ENCODE measurements around the gene ZSWIM2. TPM values are rescaled to one million over a fixed set of nuclear protein-coding genes. Genes with fewer than 3 reads are reported as not detected.

Gene ZSWIM2
- total and polyA plus RNA-seq, 2 experiments from 2014 or later, result not detected

- H3K36me3 ChIP-seq, result no peaks in the 10 kb centered on the region
- TF ChIP-seq, protein P1, sequence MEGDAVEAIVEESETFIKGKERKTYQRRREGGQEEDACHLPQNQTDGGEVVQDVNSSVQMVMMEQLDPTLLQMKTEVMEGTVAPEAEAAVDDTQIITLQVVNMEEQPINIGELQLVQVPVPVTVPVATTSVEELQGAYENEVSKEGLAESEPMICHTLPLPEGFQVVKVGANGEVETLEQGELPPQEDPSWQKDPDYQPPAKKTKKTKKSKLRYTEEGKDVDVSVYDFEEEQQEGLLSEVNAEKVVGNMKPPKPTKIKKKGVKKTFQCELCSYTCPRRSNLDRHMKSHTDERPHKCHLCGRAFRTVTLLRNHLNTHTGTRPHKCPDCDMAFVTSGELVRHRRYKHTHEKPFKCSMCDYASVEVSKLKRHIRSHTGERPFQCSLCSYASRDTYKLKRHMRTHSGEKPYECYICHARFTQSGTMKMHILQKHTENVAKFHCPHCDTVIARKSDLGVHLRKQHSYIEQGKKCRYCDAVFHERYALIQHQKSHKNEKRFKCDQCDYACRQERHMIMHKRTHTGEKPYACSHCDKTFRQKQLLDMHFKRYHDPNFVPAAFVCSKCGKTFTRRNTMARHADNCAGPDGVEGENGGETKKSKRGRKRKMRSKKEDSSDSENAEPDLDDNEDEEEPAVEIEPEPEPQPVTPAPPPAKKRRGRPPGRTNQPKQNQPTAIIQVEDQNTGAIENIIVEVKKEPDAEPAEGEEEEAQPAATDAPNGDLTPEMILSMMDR (IDR thresholded peaks at IDR 0.05; ENCODE audit: low read depth, low read length), result no peak
- H3K27me3 ChIP-seq, result no peaks in the 10 kb centered on the region
- no peaks in the 10 kb centered on the region for H3K4me1 ChIP-seq (ENCODE audit: low read depth)
- DNase-seq (ENCODE audit: low read depth in 1 of 2, low spot score in 1 of 2), result no peak
- no peak overlapping the region for H3K27ac ChIP-seq
- no peaks in the 10 kb centered on the region for H3K9me3 ChIP-seq (ENCODE audit: low read depth)
- H3K4me3 ChIP-seq, result no peak overlapping the region
Measured at GRCh38 chr2:186842373-186842772, 6.6 kb downstream of the ZSWIM2 start.

- DNase-seq (ENCODE audit: low read depth in 1 of 2, low spot score in 1 of 2), result peak in 1 of 2 donors; percentile 42
- Histone ChIP-seq H3K9me3 (ENCODE audit: low read depth) (no peaks in the 10 kb centered on the region), H3K4me3 (no peak overlapping the region), H3K27ac (no peak overlapping the region), H3K36me3 (no peaks in the 10 kb centered on the region), H3K4me1 (ENCODE audit: low read depth) (no peaks in the 10 kb centered on the region), H3K27me3 (no peaks in the 10 kb centered on the region)
- TF ChIP-seq, protein P1 (IDR thresholded peaks at IDR 0.05; ENCODE audit: low read depth, low read length), result no peak
Measured at GRCh38 chr2:186841940-186842339, 7.0 kb downstream of the ZSWIM2 start.

- no peak overlapping the region for H3K27ac ChIP-seq
- no peak overlapping the region for H3K4me3 ChIP-seq
- H3K9me3 ChIP-seq (ENCODE audit: low read depth), result no peaks in the 10 kb centered on the region
- no peaks in the 10 kb centered on the region for H3K36me3 ChIP-seq
- TF ChIP-seq, protein P1 (IDR thresholded peaks at IDR 0.05; ENCODE audit: low read depth, low read length), result no peak
- H3K27me3 ChIP-seq, result no peaks in the 10 kb centered on the region
- DNase-seq (ENCODE audit: low read depth in 1 of 2, low spot score in 1 of 2), result no peak
- no peaks in the 10 kb centered on the region for H3K4me1 ChIP-seq (ENCODE audit: low read depth)
Measured at GRCh38 chr2:186835628-186836027, 13.3 kb downstream of the ZSWIM2 start.

- Histone ChIP-seq H3K4me1 (ENCODE audit: low read depth) (no peaks in the 10 kb centered on the region), H3K36me3 (no peaks in the 10 kb centered on the region), H3K27me3 (no peaks in the 10 kb centered on the region), H3K4me3 (no peak overlapping the region), H3K27ac (no peak overlapping the region), H3K9me3 (ENCODE audit: low read depth) (no peaks in the 10 kb centered on the region)
- TF ChIP-seq, protein P1 (IDR thresholded peaks at IDR 0.05; ENCODE audit: low read depth, low read length), result no peak
- DNase-seq (ENCODE audit: low read depth in 1 of 2, low spot score in 1 of 2), result no peak
Measured at GRCh38 chr2:186827862-186828492, 21.0 kb downstream of the ZSWIM2 start.

GRCh38 chr2:186827411-186827810 lies 21.6 kb downstream of the ZSWIM2 start:
- no peak for DNase-seq (ENCODE audit: low read depth in 1 of 2, low spot score in 1 of 2)
- H3K27ac ChIP-seq, result no peak overlapping the region
- no peaks in the 10 kb centered on the region for H3K27me3 ChIP-seq
- H3K4me3 ChIP-seq, result no peak overlapping the region
- no peaks in the 10 kb centered on the region for H3K9me3 ChIP-seq (ENCODE audit: low read depth)
- TF ChIP-seq, protein P1 (IDR thresholded peaks at IDR 0.05; ENCODE audit: low read depth, low read length), result no peak
- no peaks in the 10 kb centered on the region for H3K4me1 ChIP-seq (ENCODE audit: low read depth)
- H3K36me3 ChIP-seq, result no peaks in the 10 kb centered on the region
